HG03095 (cell line): ENCODE measurements around the gene LIPC.

ENCODE experiments used
- ATAC-seq: cut with Tn5 transposase; IDR thresholded peaks from one replicate; pipeline ENCODE4 v1.9.1; 2021; ENCODE audit warnings: moderate library complexity; ENCODE audit not compliant: unreplicated experiment

Gene LIPC

GRCh38 chr15:58405865-58406264 is 25.9 kb upstream of the LIPC start:
- no peak for ATAC-seq

- ATAC-seq, result no peak
Observed at GRCh38 chr15:58406811-58407210, 25.0 kb upstream of the LIPC start.

DNA sequence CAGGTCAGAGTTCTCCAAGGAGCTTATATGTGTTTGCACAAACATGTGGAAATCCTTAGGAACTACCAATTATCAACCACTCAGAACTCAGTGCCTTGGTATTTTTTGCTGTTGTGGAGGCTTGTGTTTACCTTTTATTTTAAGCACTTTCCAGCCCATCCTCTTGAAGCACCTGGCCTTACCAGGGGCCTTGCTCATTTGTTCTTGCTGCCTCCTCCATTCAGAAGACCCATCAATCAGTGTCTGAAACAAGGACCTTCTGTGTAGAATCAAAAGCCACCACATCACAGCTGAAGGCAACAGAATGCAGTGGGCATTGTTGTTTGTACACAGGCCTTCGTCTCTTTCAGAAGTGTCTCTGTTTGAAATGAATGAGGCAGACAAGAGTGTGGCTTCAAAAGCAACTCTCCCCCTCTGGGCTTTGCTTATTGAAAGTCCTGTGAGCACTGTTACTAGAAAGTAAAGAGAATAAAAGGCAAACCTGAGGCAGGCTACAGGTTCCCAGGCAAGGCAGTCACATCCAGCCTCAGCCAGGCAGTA is 24.5 kb upstream of the LIPC start:
- ATAC-seq, result no peak

- ATAC-seq, result no peak
Observed at GRCh38 chr15:58407778-58408177, 24.0 kb upstream of the LIPC start.

DNA sequence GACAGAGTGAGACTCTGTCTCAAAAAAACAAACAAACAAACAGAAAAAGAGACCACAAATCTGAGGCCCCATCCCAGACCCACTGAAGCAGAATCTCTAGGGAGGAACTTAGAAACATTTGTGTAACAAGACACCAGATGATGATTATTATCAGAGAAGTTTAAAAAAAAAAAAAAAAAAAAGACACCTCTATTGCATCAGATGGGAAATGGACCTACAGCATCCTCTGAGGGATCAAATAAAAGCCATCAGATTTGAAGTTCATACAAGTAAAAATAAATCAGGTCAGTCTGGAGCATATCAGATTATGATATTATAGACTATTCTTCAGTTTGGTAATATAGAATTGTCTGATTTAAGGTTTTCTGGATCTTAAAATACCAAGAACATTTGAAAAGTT is 21.9 kb upstream of the LIPC start:
- ATAC-seq, result no peak

GRCh38 chr15:58410353-58410752 is 21.4 kb upstream of the LIPC start:
- no peak for ATAC-seq

DNA sequence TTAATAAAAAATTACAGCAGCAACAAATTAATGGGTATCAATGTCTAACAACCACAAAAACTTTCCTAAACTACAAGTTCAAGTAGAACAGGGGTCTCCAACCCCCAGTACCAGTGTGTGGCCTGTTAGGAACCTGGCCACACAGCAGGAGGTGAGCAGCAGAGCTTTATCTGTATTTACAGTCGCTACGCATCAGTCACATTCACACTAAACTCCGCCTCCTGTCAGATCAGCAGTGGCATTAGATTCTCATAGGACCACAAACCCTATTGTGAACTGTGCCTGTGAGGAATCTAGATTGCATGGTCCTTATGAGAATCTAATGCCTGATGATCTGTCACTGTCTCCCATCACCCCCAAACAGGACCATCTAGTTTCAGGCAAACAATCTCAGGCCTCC is 18.5 kb upstream of the LIPC start:
- ATAC-seq, result no peak

- no peak for ATAC-seq
Observed at GRCh38 chr15:58415636-58416035, 16.2 kb upstream of the LIPC start.

- ATAC-seq, result no peak
Observed at GRCh38 chr15:58416963-58417362, 14.8 kb upstream of the LIPC start.

GRCh38 chr15:58418135-58418534 is 13.7 kb upstream of the LIPC start:
- ATAC-seq, result no peak

GRCh38 chr15:58419803-58420524 is 11.8 kb upstream of the LIPC start:
- no peak for ATAC-seq

DNA sequence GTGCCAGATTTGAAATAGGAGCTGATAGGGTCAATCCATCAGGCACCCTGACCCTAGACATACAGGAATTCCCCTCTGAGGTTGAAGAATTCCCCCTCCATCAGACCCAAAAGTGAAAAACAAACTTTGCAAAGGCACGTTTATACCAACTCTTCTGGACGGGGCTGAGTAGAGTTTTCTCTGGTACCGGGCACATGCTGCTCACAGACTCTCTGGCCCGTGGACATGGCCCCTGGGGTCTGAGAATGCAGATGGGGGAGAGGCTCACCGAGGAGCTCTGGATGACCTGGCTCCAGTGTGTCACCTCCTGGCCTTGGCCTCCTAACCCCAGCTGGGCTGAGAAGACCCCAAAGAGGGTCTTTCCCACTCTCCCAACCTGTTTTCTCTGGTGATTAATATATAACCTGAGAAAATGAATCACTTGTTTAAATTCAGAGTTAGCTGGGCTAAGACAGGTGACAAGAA is 11.2 kb upstream of the LIPC start:
- ATAC-seq, result no peak

GRCh38 chr15:58423205-58423604 is 8.6 kb upstream of the LIPC start:
- no peak for ATAC-seq

DNA sequence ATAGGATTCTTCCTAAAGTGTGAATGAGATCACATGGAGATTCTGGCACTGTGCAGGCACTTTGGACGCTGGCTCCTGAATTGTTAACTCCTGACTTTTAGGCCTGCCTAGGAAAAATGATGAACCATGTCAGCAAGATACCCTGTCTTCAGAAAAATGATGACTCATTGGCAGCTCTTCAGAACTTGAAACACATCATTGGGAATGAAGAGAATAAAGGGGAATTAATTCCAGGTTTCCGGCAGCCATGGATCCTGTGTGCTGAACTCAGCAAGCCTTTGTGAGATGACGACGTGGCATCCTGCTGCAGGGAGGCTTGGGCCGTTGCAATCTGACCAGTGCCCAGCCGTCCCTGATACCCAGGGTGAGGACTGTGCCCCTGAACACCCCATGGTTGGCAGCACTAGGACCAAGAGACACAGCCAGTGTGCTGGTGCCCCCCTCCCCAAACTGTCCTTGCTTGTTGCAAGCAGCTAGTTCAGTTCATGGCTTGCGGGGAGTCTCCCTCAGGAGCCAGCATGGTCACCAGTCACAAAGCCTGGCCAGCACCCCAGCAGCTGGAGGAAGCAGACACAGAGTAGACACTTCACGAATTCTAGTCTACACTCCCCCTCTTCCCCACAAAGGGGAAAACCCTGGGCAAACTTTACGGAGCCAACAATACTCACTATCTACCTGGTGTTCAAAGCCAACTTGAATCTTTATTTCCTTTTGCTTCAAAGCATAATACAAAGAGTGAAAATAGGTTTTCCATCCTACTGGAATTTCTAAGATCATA is 7.8 kb upstream of the LIPC start:
- no peak for ATAC-seq

- no peak for ATAC-seq
Observed at GRCh38 chr15:58424722-58425121, 7.1 kb upstream of the LIPC start.

DNA sequence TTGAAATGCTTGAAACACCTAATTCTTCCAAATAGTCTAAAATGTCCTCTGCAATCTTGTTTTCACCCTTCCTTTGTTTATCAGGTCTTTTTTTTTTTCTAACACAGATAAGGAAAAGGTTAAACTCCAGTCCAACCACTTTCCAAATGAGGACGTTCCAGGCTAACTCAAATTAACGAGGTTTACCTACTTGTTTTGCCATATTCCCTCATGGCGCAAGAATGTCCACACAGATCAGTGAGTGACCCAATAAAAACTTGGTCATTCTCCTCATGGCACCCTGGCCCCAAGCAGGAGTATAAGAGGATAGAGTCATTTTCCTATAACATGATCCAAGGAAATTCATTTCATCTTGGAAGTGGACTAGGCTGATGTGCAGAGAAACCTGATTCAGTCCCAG is 6.6 kb upstream of the LIPC start:
- no peak for ATAC-seq

DNA sequence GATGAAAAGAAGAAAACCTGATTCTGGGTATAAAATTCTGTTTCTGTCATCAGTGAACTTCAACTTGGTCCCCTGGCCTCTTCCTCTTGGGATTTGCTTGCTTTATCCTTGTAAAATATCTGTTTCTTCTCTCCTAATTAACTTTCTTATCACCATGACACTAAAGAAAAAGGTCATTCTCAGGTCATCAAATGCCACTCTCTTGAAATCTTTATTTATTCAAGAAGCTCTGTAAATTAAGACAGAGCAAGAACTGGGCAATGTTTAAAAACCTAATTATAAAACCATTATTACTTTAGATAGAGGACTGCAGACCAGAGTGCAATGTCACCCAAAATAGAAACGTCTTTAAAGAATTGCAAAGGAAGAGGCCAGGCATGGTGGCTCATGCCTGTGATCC is 6.0 kb upstream of the LIPC start:
- ATAC-seq, result no peak

DNA sequence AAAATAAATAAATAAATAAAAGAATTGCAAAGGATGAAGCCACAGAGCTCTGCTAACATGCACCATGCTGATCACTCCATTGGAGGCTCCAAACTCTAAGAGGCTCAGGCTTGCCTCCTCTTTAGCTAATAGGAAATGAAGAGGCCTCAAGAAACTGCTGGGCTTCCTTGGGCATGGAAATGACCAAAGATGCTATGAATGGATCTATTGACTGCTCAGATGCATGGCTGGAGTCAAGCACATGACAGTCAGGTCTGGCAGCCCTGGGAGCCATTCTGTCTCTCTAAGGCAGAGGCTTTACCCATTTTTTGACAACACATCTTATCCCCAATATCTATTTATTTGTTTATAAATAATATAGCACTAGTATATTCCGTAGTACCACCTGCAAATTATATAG is 5.3 kb upstream of the LIPC start:
- no peak for ATAC-seq

GRCh38 chr15:58427987-58428386 is 3.8 kb upstream of the LIPC start:
- ATAC-seq, result no peak

GRCh38 chr15:58430224-58430787 is 1.5 kb upstream of the LIPC start:
- no peak for ATAC-seq

DNA sequence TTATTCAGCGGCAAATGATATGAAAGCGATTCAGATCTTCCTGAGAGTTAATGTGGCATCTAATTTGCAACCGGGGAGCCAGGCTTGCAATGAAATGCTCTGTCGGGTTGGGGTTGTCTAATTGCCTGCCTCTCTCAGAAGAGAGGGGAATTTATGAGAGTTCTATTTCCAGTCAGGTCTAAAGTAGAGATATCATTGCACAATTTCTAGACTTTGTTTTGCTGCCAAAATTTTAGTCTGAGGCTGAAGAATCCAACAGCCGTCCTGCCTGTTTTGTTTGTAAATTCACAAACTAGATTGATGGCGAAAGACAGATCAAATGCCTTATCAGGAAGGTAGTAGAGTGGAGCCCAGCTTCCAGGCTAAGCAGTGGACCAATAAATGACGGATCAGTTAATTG is 610 bp downstream of the LIPC start:
- ATAC-seq, result no peak
